Inflammatory macrophage treated with lipopolysaccharide for 1 hour (primary cell): ENCODE measurements around the gene SEPTIN2.
"Not testable (repeated sequence)": the region's sequence is repeated elsewhere in the genome, so short reads cannot be mapped to it uniquely, and the experiment has no call there.

Source experiments
- DNase-seq, 2 donors: peaks; one replicate each; pipeline ENCODE4 v3.0.0-alpha.2; 2020 to 2022

The SEPTIN2 gene

GRCh38 chr2:241315879-241316631, at the start of gene SEPTIN2:
TSS of gene SEPTIN2 (plus strand) at chr2:241315925. CDS start at chr2:241324233, 8,308 bp downstream.
- DNase-seq: peak; percentile 74 to 75

- no peak for DNase-seq
These were observed 48.3 kb upstream of the SEPTIN2 start for GRCh38 chr2:241267249-241268067.

GRCh38 chr2:241268306-241268705, 47.4 kb upstream of the SEPTIN2 start:
- DNase-seq: no peak

GRCh38 chr2:241268716-241269445, 46.8 kb upstream of the SEPTIN2 start:
- no peak for DNase-seq

GRCh38 chr2:241269707-241270520, 45.8 kb upstream of the SEPTIN2 start:
- DNase-seq: no peak

GRCh38 chr2:241270531-241270930, 45.2 kb upstream of the SEPTIN2 start:
- no peak for DNase-seq

- peak; percentile 80 to 82 for DNase-seq
These were observed 43.9 kb upstream of the SEPTIN2 start for GRCh38 chr2:241271706-241272302.

GRCh38 chr2:241272303-241273209, 43.2 kb upstream of the SEPTIN2 start:
- peak; percentile 45 to 54 for DNase-seq

- no peak for DNase-seq
These were observed 42.3 kb upstream of the SEPTIN2 start for GRCh38 chr2:241273210-241274020.

GRCh38 chr2:241274127-241274526, 41.6 kb upstream of the SEPTIN2 start:
- DNase-seq: no peak

- no peak for DNase-seq
These were observed 40.2 kb upstream of the SEPTIN2 start for GRCh38 chr2:241275504-241275903.

- DNase-seq: no peak
These were observed 39.8 kb upstream of the SEPTIN2 start for GRCh38 chr2:241275910-241276309.

- not testable (repeated sequence) for DNase-seq
These were observed 37.4 kb upstream of the SEPTIN2 start for GRCh38 chr2:241278306-241278705.

- DNase-seq: peak in 1 of 2 donors; percentile 17
These were observed 36.3 kb upstream of the SEPTIN2 start for GRCh38 chr2:241279413-241279812.

GRCh38 chr2:241279828-241280227, 35.9 kb upstream of the SEPTIN2 start:
- peak in 1 of 2 donors; percentile 21 for DNase-seq

- no peak for DNase-seq
These were observed 35.4 kb upstream of the SEPTIN2 start for GRCh38 chr2:241280291-241280690.

GRCh38 chr2:241282555-241282954, 33.2 kb upstream of the SEPTIN2 start:
- DNase-seq: no peak

GRCh38 chr2:241285596-241285995, 30.1 kb upstream of the SEPTIN2 start:
- DNase-seq: no peak

- DNase-seq: no peak
These were observed 29.2 kb upstream of the SEPTIN2 start for GRCh38 chr2:241286348-241287090.
